NCI-H2029 treated with DMSO at 0.1 percent for 48 hours (cell line): ENCODE data around the gene SEMA4C.

Source experiments
- DNase-seq: peaks from one replicate; lab custom pipeline; 2025; lab: John Stamatoyannopoulos, UW

Gene SEMA4C

GRCh38 chr2:96819876-96820511 lies 49.9 kb downstream of the SEMA4C start:
- no peak for DNase-seq

GRCh38 chr2:96819128-96819875 lies 50.6 kb downstream of the SEMA4C start:
- no peak for DNase-seq

DNA sequence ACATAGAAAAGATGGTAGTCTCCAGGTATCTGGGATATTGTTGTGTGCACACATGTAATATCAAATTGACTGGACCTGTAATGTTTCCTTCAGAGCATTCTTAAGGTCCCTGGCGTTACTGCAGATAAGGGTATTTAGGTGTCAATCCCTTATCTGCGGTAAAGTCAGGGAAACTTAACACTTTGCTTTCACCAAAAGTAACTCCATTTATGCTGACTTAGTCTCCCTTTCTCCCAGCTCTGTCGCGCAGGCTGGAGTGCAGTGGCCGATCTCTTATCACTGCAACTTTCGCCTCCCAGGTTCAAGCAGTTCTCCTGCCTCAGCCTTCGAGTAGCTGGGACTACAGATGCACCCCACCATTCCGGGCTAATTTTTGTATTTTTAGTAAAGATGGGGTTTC lies 52.0 kb downstream of the SEMA4C start:
- DNase-seq, result no peak

DNA sequence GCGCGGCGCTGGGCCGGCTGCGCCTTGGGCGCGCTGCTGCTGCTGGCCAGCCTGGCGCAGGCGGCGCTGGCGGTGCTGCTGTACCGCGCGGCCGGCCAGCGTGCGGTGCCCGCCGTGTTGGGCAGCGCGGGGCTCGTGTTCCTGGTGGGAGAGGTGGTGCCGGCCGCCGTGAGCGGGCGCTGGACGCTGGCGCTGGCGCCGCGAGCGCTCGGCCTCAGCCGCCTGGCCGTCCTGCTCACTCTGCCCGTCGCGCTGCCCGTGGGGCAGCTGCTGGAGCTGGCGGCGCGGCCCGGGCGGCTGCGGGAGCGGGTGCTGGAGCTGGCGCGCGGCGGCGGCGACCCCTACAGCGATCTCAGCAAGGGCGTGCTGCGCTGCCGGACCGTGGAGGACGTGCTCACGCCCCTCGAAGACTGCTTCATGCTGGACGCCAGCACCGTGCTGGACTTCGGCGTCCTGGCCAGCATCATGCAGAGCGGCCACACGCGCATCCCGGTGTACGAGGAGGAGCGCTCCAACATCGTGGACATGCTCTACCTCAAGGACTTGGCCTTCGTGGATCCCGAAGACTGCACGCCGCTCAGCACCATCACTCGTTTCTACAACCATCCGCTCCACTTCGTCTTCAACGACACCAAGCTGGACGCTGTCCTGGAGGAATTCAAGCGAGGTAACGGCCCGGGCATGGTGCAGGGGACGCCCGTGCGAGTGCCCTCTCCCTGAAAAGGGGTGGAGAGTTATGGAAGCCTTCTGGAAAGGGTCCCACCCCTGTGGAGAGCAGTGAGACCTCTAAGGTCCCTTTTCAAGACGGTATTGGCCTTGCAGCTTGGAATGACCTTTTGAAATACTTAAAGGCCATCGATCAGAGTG lies 52.8 kb downstream of the SEMA4C start:
- no peak for DNase-seq

GRCh38 chr2:96816127-96816835 lies 53.6 kb downstream of the SEMA4C start, which contains the start of gene CNNM3:
CNNM3 (plus strand) TSS chr2:96816268; CDS start chr2:96816278, 10 bp downstream.
- DNase-seq, result peak; percentile 73

DNA sequence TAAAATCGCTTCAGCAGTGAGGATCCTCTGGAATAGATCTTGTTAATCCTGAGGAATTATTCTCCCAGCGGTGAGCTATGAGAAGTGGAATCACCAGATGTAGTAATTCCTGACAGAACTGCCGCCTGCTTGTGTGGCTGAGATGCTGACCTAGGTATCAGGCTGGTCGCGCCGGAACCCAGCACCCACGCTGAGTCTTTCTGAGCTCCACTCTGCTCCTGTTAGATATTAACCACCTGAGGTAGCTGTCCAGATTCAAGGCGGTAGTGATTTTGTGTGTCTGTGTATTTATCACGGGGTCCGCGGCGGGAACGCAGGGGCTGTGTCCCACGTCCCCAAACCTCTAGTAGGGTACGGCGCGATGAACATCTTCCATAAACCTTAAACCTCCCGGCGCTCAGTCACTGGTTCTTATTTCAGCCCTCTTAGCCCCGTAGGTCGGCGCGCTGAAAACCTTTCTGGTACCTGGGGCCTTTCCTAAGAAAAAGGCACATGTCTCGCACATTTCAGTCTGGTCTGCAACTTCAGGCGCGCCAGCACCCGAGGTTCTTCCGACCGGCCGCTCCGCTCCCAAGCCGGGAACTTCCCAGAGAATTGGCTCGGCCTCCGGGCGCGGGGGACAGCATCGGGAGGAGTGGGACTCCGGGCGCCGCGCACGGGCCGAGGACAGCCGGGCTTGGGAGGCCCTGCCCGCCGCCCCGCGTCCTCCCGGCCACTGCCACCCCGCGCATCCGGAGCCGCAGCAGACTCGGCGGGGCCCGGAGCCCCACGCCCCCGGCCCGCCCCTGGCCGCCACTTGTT lies 54.4 kb downstream of the SEMA4C start:
- DNase-seq, result peak; percentile 9

DNA sequence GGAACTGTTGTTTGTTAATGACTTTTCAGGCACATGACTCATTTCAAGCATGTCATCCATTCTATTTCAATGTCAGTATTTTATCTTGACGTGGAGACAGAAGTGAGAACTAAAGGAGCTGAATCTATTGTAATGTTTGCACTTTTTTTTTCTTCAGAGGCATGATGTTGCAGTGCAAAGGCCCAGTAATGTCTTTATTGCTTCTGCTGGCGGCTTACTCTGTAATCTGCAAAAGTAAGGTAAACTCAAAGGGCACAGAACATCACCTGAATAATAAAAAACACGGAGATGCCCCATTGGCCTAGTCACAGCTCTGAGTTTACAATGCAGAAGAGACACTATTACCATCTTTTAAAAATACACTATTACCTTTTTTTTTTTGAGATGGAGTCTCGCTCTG lies 56.2 kb downstream of the SEMA4C start:
- DNase-seq, result no peak

DNA sequence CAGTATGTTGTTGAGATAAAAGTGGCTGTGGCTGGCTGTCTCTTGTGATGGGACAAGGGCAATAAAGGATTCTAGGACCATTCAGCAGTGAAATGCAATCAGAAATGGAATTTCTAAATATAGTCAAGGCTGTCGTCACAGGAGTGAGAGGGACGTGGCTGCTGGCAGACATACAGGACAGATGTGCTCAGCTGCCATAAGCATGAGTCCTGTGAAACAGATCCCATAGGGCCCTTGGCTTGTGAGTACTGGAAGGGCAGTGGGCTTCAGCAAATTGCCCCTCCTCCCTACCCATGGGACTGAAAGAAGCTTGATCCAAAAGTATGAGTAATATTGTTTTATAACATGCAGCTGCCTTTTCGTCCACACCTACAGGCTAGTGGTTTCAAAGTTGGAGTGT lies 58.0 kb downstream of the SEMA4C start:
- DNase-seq, result no peak

DNA sequence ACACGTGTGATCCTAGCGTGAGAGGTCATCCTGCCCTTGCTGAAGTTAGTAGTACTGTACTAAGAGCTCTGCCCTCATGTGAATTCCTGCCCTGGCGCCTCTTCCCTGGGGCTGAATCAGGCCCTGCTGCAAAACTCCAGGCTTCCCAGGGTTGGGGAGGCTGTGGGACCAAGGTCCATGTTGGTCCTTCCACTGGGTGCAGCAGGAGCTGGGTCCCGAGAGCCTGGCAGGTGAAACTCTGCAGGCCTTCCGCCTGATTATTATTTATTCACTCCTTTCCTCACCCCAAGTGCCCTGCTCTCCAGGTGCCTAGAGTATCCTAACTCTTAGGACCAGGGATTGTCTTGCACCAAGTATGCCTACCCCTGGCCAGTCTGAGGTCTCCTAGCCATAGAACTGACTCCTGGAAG lies 59.1 kb downstream of the SEMA4C start:
- DNase-seq, result no peak

- DNase-seq, result no peak
Measured at GRCh38 chr2:96809951-96810782, 59.7 kb downstream of the SEMA4C start.
